Measurements from ENCODE around the gene WHRN. TPM values are rescaled to one million over a fixed set of nuclear protein-coding genes. Genes with fewer than 3 reads are reported as not detected.

Gene WHRN
- polyA plus RNA-seq, 1 donor (not counting 4 experiments of a cell fraction or from before 2014, with no cell fraction given), result 1.2 TPM

DNA sequence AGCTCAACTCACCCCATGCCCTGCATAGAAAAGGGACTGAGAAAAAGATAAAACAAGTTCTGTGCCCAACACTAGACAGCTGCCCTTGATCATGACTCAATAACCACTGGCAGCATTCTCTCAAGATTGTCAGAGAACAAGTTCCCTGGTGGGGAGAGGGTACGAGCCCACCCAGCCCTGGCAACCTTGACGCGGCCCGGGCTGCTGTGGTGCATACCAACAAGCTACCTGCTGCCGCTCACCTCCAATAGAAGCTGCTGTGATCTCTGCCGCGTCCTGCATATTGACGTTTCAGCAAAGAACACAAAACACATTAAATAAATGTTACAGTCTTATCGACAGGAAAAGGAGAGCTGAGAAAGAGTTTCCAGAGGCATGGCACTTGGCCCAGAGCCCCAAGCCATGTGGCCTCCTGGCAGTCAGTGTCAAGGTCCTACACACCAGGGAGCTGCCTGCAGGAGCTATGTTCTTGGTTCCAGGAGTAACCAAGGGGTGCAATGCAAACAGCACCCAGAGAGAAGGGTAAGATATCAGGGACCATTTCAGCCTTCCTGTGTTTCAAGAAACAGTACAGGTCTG is 28.3 kb downstream of the WHRN start:
- Histone ChIP-seq H3K4me1 (ENCODE audit: control insufficient read depth, extremely low read depth, insufficient read depth, low read length) (peaks cover 14% of the 10 kb centered on the region), H2AFZ (ENCODE audit: control insufficient read depth, low read length) (no peak overlapping the region), H3K36me3 (ENCODE audit: control insufficient read depth in 2 of 2, extremely low read depth in 1 of 2, insufficient read depth in 2 of 2, low read length in 2 of 2) (no peaks in the 10 kb centered on the region), H4K20me1 (ENCODE audit: control insufficient read depth, extremely low read depth, insufficient read depth, low read length) (peaks cover 3% of the 10 kb centered on the region), H3K4me3 (ENCODE audit: control insufficient read depth in 2 of 3, extremely low read depth in 1 of 3, insufficient read depth in 2 of 3, low read depth in 1 of 3, low read length in 3 of 3) (no peak overlapping the region), H3K9ac (ENCODE audit: control insufficient read depth, extremely low read depth, insufficient read depth, low read length) (no peak overlapping the region), H3K27ac (ENCODE audit: control insufficient read depth, insufficient read depth, low read length) (no peak overlapping the region), H3K9me3 (ENCODE audit: control insufficient read depth, low read depth, low read length) (no peaks in the 10 kb centered on the region), H3K4me2 (ENCODE audit: control insufficient read depth, extremely low read depth, insufficient read depth, low read depth, low read length) (no peak overlapping the region), H3K27me3 (ENCODE audit: control insufficient read depth, extremely low read depth, insufficient read depth, low read length) (no peaks in the 10 kb centered on the region), H3K9me1 (ENCODE audit: control insufficient read depth, extremely low read depth, insufficient read depth, low read length) (peaks cover 2% of the 10 kb centered on the region), H3K79me2 (ENCODE audit: control insufficient read depth, insufficient read depth, low read length) (no peaks in the 10 kb centered on the region)
- no peak for FAIRE-seq
- dilution Hi-C loops (cut with MboI; ENCODE audit: extremely low pct_ligation_motif_present, low sequenced_read_pairs), result no loop called here
- no peak for DNase-seq (ENCODE audit: low read depth, low spot score)
- TF ChIP-seq CTCF (optimal IDR thresholded peaks at IDR 0.05 in 1 of 3, IDR thresholded peaks at IDR 0.05 in 1 of 3, conservative IDR thresholded peaks at IDR 0.05 in 1 of 3; ENCODE audit: extremely low read depth in 1 of 3, insufficient read depth in 2 of 3, low read length in 3 of 3), result no peak
- TF ChIP-seq EZH2 (IDR thresholded peaks at IDR 0.05; ENCODE audit: low read length), result no peak

DNA sequence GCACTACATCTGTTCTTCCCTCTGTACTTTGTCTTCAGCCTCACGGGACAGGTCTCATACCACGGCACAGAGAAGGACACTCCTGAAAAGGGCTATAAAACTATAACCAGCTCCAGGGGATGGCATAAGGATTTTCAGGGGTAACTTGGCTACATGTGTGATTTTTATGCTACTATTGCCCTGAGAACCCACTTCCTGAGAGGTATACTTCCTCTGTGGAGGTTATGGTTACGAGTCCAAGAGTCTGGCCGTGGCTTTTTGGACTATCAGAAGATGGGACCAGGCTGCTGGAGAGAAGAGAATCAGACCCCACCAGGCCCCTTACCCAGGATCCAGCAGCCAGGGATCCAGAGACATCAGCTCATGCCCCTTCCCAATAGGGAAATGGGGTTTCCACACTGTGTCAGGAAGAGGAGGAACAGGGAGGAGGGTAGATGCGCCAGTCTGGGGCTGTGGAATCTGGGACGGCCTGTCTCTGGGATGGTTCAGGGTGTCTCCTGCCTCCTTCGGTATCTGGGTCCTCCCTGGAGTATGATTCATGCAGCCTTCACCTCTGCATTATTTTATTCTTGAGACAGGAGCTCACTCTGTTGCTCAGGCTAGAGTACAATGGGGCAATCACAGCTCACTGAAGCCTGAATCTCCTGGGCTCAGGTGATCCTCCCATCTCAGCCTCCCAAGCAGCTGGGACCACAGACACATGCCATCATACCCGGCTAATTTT is 29.7 kb downstream of the WHRN start:
- DNase-seq (ENCODE audit: low read depth, low spot score) (no peak), FAIRE-seq (no peak)
- H2AFZ ChIP-seq (ENCODE audit: control insufficient read depth, low read length), result no peak overlapping the region
- peaks cover 15% of the 10 kb centered on the region for H3K4me1 ChIP-seq (ENCODE audit: control insufficient read depth, extremely low read depth, insufficient read depth, low read length)
- no peaks in the 10 kb centered on the region for H3K36me3 ChIP-seq (ENCODE audit: control insufficient read depth in 2 of 2, extremely low read depth in 1 of 2, insufficient read depth in 2 of 2, low read length in 2 of 2)
- peaks cover 2% of the 10 kb centered on the region for H3K9me1 ChIP-seq (ENCODE audit: control insufficient read depth, extremely low read depth, insufficient read depth, low read length)
- H4K20me1 ChIP-seq (ENCODE audit: control insufficient read depth, extremely low read depth, insufficient read depth, low read length), result peaks cover 3% of the 10 kb centered on the region
- no peak overlapping the region for H3K27ac ChIP-seq (ENCODE audit: control insufficient read depth, insufficient read depth, low read length)
- no peak overlapping the region for H3K9ac ChIP-seq (ENCODE audit: control insufficient read depth, extremely low read depth, insufficient read depth, low read length)
- no peak overlapping the region for H3K4me2 ChIP-seq (ENCODE audit: control insufficient read depth, extremely low read depth, insufficient read depth, low read depth, low read length)
- H3K27me3 ChIP-seq (ENCODE audit: control insufficient read depth, extremely low read depth, insufficient read depth, low read length), result no peaks in the 10 kb centered on the region
- H3K4me3 ChIP-seq (ENCODE audit: control insufficient read depth in 2 of 3, extremely low read depth in 1 of 3, insufficient read depth in 2 of 3, low read depth in 1 of 3, low read length in 3 of 3), result no peak overlapping the region
- no peaks in the 10 kb centered on the region for H3K79me2 ChIP-seq (ENCODE audit: control insufficient read depth, insufficient read depth, low read length)
- dilution Hi-C loops (cut with MboI; ENCODE audit: extremely low pct_ligation_motif_present, low sequenced_read_pairs), result no loop called here
- TF ChIP-seq EZH2 (IDR thresholded peaks at IDR 0.05; ENCODE audit: low read length) (no peak), CTCF (optimal IDR thresholded peaks at IDR 0.05 in 1 of 3, IDR thresholded peaks at IDR 0.05 in 1 of 3, conservative IDR thresholded peaks at IDR 0.05 in 1 of 3; ENCODE audit: extremely low read depth in 1 of 3, insufficient read depth in 2 of 3, low read length in 3 of 3) (no peak)
- H3K9me3 ChIP-seq (ENCODE audit: control insufficient read depth, low read depth, low read length), result no peaks in the 10 kb centered on the region

All from keratinocyte (primary cell).